Stimulated activated CD4-positive, alpha-beta T cell treated with anti-CD3 and anti-CD28 coated beads, Interleukin-15, amount 100 ng/mL, for 48 hours (primary cell): ENCODE measurements around the gene RBM38.
"Not testable (repeated sequence)": the region's sequence is repeated elsewhere in the genome, so short reads cannot be mapped to it uniquely, and the experiment has no call there.

Experiments used
- DNase-seq, 2 donors: peaks; one replicate each; pipeline ENCODE4 v3.0.0-alpha.2; 2020; ENCODE audit warnings: low read depth in 2 of 2

RBM38 gene

DNA sequence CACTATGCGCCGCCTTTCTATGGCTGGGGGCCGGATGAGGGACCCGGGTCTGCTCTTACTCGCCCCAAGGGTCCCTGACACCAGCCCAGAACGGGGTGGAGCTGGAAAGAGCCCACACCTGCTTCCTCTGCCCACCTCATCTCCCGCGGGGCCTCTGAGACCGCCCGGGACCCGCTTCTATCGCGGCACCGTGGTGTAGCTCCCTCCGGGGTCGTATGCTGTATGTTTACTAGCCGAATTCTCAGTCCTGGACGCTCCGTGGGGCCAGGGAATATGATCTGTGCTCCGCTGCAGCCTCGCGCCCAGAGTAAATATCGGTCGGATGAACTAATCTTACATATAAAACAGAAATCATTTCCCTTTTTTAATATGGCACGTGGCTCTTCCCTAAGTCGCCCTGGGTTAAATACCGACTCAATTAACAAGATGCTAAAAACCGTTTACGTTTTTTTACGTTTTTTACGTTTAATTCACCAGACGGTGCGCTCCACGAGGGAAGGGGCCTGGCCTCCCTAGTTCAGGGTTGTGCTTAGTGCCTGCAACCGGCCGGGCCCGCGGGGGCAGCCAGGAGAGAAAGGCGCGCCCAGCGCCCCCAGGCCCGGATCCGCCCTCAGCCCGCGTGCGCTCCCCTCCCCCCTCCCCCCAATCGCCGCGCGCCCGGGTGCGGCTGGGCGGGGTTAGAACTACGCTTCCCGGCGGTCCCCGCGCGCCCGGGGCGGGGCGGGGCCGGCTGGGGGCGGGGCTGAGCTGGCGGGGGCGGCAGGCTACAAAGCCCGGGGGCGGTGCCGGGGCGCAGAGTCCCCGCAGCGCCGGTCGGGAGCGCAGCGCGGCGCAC, at the start of gene RBM38:
RBM38 (plus strand) TSS at position 793 of the 835 bp plus-strand sequence. CDS start 186 bp downstream, outside the sequence.
- DNase-seq: peak; percentile 57 to 80

GRCh38 chr20:57341663-57342062, 49.5 kb upstream of the RBM38 start:
- no peak for DNase-seq

DNA sequence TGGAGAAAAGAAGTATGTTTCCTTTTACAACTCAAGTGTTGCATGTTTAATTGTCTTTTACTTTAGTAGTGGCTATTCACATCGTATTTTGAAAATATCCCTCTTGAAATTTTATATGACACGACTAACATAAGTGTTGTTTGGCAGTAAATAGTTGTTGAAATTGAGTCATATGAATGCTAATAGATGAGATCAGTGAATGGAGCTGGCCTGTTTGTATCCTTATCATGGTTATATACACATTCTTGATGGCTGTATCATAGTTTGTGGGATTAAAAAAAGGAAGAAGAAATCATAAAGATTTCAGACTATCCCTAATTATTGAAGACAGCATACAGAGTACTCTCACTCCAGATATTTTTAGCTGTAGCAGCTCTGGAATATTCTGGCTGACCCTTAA, 48.4 kb upstream of the RBM38 start:
- DNase-seq: no peak

GRCh38 chr20:57346477-57346876, 44.7 kb upstream of the RBM38 start:
- DNase-seq: peak; percentile 44 to 66

GRCh38 chr20:57347393-57347792, 43.8 kb upstream of the RBM38 start:
- DNase-seq: no peak

- not testable (repeated sequence) for DNase-seq
Measured at GRCh38 chr20:57348200-57348921, 42.8 kb upstream of the RBM38 start.

DNA sequence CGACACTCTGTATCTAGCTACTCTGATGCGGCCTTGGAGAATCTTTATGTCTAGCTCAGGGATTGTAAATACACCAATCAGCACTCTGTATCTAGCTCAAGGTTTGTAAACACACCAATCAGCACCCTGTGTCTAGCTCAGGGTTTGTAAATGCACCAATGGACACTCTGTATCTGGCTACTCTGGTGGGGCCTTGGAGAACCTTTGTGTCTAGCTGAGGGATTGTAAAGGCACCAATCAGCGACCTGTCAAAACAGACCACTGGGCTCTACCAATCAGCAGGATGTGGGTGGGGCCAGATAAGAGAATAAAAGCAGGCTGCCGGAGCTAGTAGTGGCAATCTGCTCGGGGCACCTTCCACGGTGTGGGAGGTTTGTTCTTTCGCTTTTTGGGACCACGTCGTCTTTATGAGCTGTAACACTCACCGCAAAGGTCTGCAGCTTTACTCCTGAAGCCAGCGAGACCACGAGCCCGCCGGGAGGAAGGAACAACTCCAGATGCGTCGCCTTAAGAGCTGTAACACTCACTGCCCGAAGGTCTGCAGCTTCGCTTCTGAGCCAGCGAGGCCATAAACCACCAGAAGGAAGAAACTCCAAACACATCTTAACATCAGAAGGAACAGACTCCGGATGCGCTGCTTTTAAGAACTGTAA, 42.1 kb upstream of the RBM38 start:
- DNase-seq: not testable (repeated sequence)

GRCh38 chr20:57350081-57350710, 41.0 kb upstream of the RBM38 start:
- no peak for DNase-seq

- DNase-seq: not testable (repeated sequence)
Measured at GRCh38 chr20:57350726-57351041, 40.5 kb upstream of the RBM38 start.

DNA sequence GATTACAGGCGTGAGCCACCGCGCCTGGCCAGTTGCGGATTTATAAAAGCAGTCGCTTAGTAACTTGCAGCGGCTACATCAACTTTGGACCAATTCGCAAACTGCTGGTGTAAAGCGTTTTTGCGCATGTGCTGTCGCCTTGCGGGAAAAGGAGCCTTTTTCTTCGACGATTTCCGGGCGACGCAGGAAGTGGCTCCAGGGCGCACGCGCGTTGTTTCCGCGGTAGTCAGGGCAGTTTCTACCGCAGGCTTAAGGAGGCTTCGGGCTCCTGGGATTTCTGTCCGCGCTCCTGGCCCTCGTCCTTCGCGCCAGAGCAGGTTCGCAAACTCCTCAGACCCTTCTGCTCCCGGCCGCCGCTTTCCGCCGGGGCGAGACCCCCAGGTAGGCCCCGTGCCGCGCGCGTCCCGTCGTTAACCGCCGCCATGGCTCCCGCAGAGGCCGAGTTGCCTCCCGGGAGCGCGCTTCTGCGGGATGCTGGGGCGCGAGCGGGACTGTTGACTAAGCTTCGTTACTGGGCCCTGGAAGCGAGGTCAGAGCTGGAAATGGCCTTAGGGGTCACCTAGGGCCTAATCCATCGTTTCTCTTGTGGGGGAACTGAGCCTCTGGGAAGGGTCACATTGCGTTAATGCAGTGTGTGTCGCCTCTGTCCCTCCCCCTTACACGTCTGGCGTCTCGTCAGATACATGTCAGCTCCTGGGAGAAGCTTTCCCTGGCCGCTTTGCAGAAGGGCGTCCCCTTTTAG, 40.0 kb upstream of the RBM38 start, which contains the start of gene RAE1:
RAE1 (plus strand) TSS at position 214 of the 742 bp plus-strand sequence. CDS start 2,784 bp downstream, outside the sequence.
- peak; percentile 77 to 83 for DNase-seq

GRCh38 chr20:57352305-57352704, 38.9 kb upstream of the RBM38 start:
- DNase-seq: no peak

DNA sequence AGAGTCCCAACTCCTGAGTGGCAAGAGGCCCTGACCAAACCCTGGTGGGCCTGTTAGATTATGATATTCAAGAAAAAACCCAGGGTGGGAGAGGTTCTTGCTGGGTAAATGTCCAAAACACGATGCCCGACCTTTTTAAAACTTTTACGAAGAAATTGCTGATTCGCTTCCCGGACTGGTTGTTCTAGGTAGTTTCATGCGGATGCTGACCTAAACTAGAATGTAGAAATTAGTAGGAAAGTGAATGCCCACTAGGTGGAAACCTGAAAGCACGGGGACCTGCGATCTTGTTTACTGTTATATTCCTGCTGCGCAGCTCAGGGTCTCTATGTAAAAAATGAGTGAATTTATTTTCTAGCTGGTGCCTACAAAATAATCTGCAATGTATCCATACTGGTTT, 37.8 kb upstream of the RBM38 start:
- DNase-seq: no peak

DNA sequence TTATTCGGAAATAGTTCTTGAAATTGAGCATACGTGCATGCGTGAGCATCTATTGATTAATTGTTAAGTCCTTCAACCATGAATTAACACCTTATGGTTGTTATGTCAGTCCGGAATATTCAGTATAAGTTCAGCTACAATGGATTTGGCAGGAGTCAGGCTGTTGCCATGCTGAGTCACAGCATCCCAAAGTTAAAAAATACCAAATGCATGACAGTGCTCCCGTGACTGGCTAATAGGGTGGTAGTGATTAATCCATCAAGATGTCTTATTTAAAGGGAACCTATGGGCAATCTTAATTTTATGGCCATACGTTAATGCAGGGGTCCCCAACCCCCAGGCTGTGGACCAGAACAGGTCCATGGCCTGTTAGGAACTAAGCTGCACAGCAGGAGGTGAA, 29.7 kb upstream of the RBM38 start:
- no peak for DNase-seq

DNA sequence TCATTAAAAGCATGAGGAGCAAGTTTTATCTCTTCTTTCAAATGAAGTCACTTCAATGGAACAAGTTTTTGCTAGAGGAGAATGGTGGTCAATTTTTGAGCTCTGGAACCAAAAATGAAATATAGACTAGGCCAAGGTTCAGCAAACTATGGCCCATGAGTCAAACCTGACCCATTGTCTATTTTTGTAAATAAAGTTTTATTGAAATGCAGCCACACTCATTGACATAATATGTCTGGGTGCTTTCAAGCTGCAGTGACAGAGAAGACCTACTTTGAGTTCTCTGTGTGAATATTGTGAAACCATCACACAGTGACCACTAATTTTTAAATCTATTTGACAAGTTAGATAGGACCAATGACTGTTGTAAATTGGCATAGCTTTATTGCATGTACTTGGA, 26.7 kb upstream of the RBM38 start:
- no peak for DNase-seq

DNA sequence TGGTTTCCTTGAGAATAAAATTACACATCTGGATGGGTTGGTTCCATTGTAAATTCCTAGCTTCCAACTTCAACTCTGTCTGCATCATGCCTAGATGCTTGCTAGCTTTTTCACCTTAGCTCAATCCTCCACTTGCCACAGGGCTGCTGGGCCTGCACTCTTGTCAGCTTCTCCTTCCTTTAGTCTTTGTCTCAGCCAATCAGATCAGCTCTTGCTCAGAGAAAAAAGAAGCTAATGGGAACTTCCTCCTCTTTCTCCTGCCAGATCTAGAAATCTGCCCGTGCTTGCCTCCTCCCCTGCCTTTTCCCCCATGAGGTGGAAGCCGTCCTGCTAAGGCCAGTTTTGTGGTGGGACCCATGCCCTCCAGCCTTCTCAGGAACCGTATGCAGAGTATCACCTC, 21.6 kb upstream of the RBM38 start:
- no peak for DNase-seq

- no peak for DNase-seq
Measured at GRCh38 chr20:57370316-57370715, 20.9 kb upstream of the RBM38 start.

GRCh38 chr20:57371363-57371762, 19.8 kb upstream of the RBM38 start:
- DNase-seq: no peak

- no peak for DNase-seq
Measured at GRCh38 chr20:57372157-57372556, 19.0 kb upstream of the RBM38 start.

DNA sequence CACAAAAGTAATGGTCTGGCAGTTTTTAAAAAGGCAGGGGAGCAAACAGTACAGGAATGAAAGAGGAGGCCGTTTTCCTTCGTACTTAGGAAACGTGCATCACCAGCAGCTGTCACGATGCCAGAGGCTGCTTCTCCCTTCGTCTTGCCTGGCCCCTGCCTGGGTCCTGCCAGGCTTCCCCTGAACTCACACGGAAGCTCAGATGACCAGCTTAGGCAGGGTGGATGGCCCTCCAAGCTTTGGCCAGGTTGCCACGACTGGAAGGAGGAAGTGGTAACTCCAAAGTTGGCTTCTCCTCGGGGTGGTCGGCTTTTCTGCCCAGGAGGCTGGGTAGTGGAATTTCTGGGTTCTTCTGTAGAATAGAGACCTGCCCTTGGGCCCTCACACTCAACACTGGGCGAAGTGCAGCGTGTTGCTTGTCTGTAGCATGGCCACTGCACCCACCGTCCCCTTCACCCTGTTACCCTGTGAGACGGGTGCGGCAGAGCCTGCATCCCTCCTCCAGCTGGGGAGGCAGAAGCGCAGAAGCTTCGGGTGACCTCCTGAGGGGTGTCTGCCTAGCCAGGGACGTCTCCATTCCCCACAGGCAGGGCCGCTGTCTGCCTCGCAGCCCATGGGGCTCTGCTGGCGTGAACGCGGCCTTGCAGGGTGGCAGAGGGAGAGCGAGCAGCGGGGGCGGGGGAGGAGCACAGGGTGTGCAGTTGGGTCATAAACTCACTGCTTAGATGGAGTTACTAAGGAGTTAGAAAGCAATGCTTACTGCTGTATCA, 18.4 kb upstream of the RBM38 start:
- no peak for DNase-seq

DNA sequence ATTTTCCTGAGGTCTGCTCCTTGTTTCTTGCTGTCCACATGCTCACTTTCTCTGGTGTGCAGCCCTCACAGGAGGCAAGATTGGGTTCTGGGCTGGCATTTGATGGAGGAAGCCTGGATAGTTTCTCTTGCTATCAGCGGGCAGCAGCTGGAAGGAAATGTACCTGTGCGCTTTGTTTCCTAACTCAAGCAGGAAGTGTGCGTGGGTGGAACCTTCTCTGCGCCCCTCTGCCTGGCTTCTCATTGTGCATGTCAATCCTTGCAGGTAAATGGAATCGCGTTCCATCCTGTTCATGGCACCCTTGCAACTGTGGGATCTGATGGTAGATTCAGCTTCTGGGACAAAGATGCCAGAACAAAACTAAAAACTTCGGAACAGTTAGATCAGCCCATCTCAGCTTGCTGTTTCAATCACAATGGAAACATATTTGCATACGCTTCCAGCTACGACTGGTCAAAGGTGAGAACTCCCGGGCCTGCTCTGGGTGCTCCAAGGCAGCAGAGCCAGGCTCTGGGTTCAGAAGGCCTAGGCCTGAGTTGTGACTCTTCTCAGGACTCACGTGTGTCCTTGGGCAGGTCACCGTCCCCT, 16.8 kb upstream of the RBM38 start:
- no peak for DNase-seq
